Activated CD4-positive, alpha-beta T cell treated with anti-CD3 and anti-CD28 coated beads, Interleukin-2, amount 10 ng/mL, durations not matched to agents 24 days and 14 days (primary cell): Measurements from ENCODE around the gene UST. TPM values are rescaled to one million over a fixed set of nuclear protein-coding genes. Genes with fewer than 3 reads are reported as not detected.
A peak's percentile ranks its signal among the peaks of the same experiment; 100 is the strongest.
"Not testable (repeated sequence)": the region's sequence is repeated elsewhere in the genome, so short reads cannot be mapped to it uniquely, and the experiment has no call there.

Source experiments
- DNase-seq: peaks from one replicate; pipeline ENCODE4 v3.0.0; 2022
- H3K27ac Mint-ChIP-seq: one replicate; pipeline ENCODE4 v1.8.0; 2022; ENCODE audit warnings: mild to moderate bottlenecking, mixed read lengths
- H3K27me3 Mint-ChIP-seq: one replicate; pipeline ENCODE4 v1.8.0; 2022; ENCODE audit warnings: mixed read lengths
- H3K36me3 Mint-ChIP-seq: one replicate; pipeline ENCODE4 v1.8.0; 2022; ENCODE audit warnings: low read depth, mild to moderate bottlenecking, mixed read lengths
- H3K4me1 Mint-ChIP-seq: one replicate; pipeline ENCODE4 v1.8.0; 2021; ENCODE audit warnings: mixed read lengths
- H3K4me3 Mint-ChIP-seq: one replicate; pipeline ENCODE4 v1.8.0; 2022; ENCODE audit warnings: mild to moderate bottlenecking, moderate library complexity, mixed read lengths
- H3K9me3 Mint-ChIP-seq: one replicate; pipeline ENCODE4 v1.8.0; 2021; ENCODE audit warnings: mixed read lengths
- intact Hi-C: fragments of 100-400 bp; cut with micrococcal nuclease; formaldehyde crosslinking; loops from one replicate; pipeline ENCODE4 v1.15.1; 2023
- total RNA-seq: library from RNA; stranded (reverse); gene quantifications from 2 replicates; pipeline ENCODE4 v1.2.3, GENCODE V29; 2022

The UST gene
- total RNA-seq, 1 donor from 2014 or later, result 0.70 TPM

GRCh38 chr6:148967011-148967520 is 220.2 kb downstream of the UST start:
- no peak overlapping the region for H3K4me3 Mint-ChIP-seq

GRCh38 chr6:148967541-148967956 is 220.7 kb downstream of the UST start:
- Mint-ChIP-seq H3K4me3 (no peak overlapping the region), H3K27ac (no peak overlapping the region), H3K27me3 (peaks cover 25% of the 10 kb centered on the region), H3K4me1 (no peaks in the 10 kb centered on the region), H3K36me3 (no peaks in the 10 kb centered on the region), H3K9me3 (no peaks in the 10 kb centered on the region)
- DNase-seq, result no peak
- intact Hi-C loops, result no loop called here

More at GRCh38 chr6:148967011-148967520, 220.2 kb downstream of the UST start:
- intact Hi-C loops, result no loop called here
- H3K27ac Mint-ChIP-seq, result no peak overlapping the region
- H3K36me3 Mint-ChIP-seq, result no peaks in the 10 kb centered on the region
- peaks cover 23% of the 10 kb centered on the region for H3K27me3 Mint-ChIP-seq
- H3K4me1 Mint-ChIP-seq, result no peaks in the 10 kb centered on the region
- DNase-seq, result no peak
- no peaks in the 10 kb centered on the region for H3K9me3 Mint-ChIP-seq

GRCh38 chr6:148968771-148969602 is 222.2 kb downstream of the UST start:
- Mint-ChIP-seq H3K4me3 (no peak overlapping the region), H3K27me3 (peaks cover 31% of the 10 kb centered on the region), H3K9me3 (no peaks in the 10 kb centered on the region), H3K27ac (no peak overlapping the region), H3K4me1 (no peaks in the 10 kb centered on the region), H3K36me3 (no peaks in the 10 kb centered on the region)
- intact Hi-C loops, result no loop called here
- no peak for DNase-seq

GRCh38 chr6:148969603-148970061 is 222.8 kb downstream of the UST start:
- H3K36me3 Mint-ChIP-seq, result no peaks in the 10 kb centered on the region
- H3K27me3 Mint-ChIP-seq, result peaks cover 34% of the 10 kb centered on the region
- intact Hi-C loops, result no loop called here
- H3K4me1 Mint-ChIP-seq, result no peaks in the 10 kb centered on the region
- no peak overlapping the region for H3K4me3 Mint-ChIP-seq
- DNase-seq, result no peak
- no peaks in the 10 kb centered on the region for H3K9me3 Mint-ChIP-seq
- H3K27ac Mint-ChIP-seq, result no peak overlapping the region

GRCh38 chr6:148971031-148971927 is 224.4 kb downstream of the UST start:
- no peaks in the 10 kb centered on the region for H3K9me3 Mint-ChIP-seq
- H3K27ac Mint-ChIP-seq, result no peak overlapping the region
- DNase-seq, result no peak
- H3K27me3 Mint-ChIP-seq, result peaks cover 42% of the 10 kb centered on the region
- intact Hi-C loops, result no loop called here
- H3K4me1 Mint-ChIP-seq, result no peaks in the 10 kb centered on the region
- no peaks in the 10 kb centered on the region for H3K36me3 Mint-ChIP-seq
- H3K4me3 Mint-ChIP-seq, result no peak overlapping the region

- no peak overlapping the region for H3K27ac Mint-ChIP-seq
- H3K4me3 Mint-ChIP-seq, result no peak overlapping the region
- H3K4me1 Mint-ChIP-seq, result no peaks in the 10 kb centered on the region
- intact Hi-C loops, result no loop called here
- H3K27me3 Mint-ChIP-seq, result peaks cover 44% of the 10 kb centered on the region
- H3K36me3 Mint-ChIP-seq, result no peaks in the 10 kb centered on the region
- no peaks in the 10 kb centered on the region for H3K9me3 Mint-ChIP-seq
- peak; percentile 77 for DNase-seq
Measured at GRCh38 chr6:148972481-148972880, 225.7 kb downstream of the UST start.

GRCh38 chr6:148973538-148974208 is 226.8 kb downstream of the UST start:
- H3K27me3 Mint-ChIP-seq, result peaks cover 44% of the 10 kb centered on the region
- H3K36me3 Mint-ChIP-seq, result no peaks in the 10 kb centered on the region
- H3K4me3 Mint-ChIP-seq, result no peak overlapping the region
- DNase-seq, result no peak
- H3K27ac Mint-ChIP-seq, result no peak overlapping the region
- intact Hi-C loops, result no loop called here
- no peaks in the 10 kb centered on the region for H3K4me1 Mint-ChIP-seq
- no peaks in the 10 kb centered on the region for H3K9me3 Mint-ChIP-seq

GRCh38 chr6:148974351-148974750 is 227.5 kb downstream of the UST start:
- Mint-ChIP-seq H3K36me3 (no peaks in the 10 kb centered on the region), H3K9me3 (no peaks in the 10 kb centered on the region), H3K27ac (no peak overlapping the region), H3K4me1 (no peaks in the 10 kb centered on the region), H3K27me3 (peaks cover 42% of the 10 kb centered on the region), H3K4me3 (no peak overlapping the region)
- intact Hi-C loops, result no loop called here
- no peak for DNase-seq

GRCh38 chr6:148978298-148978697 is 231.5 kb downstream of the UST start:
- not testable (repeated sequence) for H3K36me3 Mint-ChIP-seq, H3K27ac Mint-ChIP-seq, H3K4me1 Mint-ChIP-seq

GRCh38 chr6:148979014-148979901 is 232.4 kb downstream of the UST start:
- H3K27me3 Mint-ChIP-seq, result peaks cover 23% of the 10 kb centered on the region
- no peak overlapping the region for H3K4me3 Mint-ChIP-seq
- H3K27ac Mint-ChIP-seq, result no peak overlapping the region
- intact Hi-C loops, result no loop called here
- H3K36me3 Mint-ChIP-seq, result no peaks in the 10 kb centered on the region
- no peaks in the 10 kb centered on the region for H3K4me1 Mint-ChIP-seq
- no peaks in the 10 kb centered on the region for H3K9me3 Mint-ChIP-seq
- DNase-seq, result no peak

More at GRCh38 chr6:148978298-148978697, 231.5 kb downstream of the UST start:
- H3K27me3 Mint-ChIP-seq, result peaks cover 30% of the 10 kb centered on the region
- H3K9me3 Mint-ChIP-seq, intact Hi-C loops, H3K4me3 Mint-ChIP-seq, DNase-seq: not testable (repeated sequence)

- Mint-ChIP-seq H3K4me1 (no peaks in the 10 kb centered on the region), H3K27ac (no peak overlapping the region), H3K4me3 (no peak overlapping the region), H3K36me3 (no peaks in the 10 kb centered on the region), H3K27me3 (peaks cover 24% of the 10 kb centered on the region), H3K9me3 (no peaks in the 10 kb centered on the region)
- DNase-seq, result no peak
- intact Hi-C loops, result no loop called here
Measured at GRCh38 chr6:148980234-148980633, 233.4 kb downstream of the UST start.

- no peak overlapping the region for H3K4me3 Mint-ChIP-seq
- H3K27ac Mint-ChIP-seq, result no peak overlapping the region
- H3K27me3 Mint-ChIP-seq, result peaks cover 26% of the 10 kb centered on the region
- intact Hi-C loops, result no loop called here
- H3K4me1 Mint-ChIP-seq, result no peaks in the 10 kb centered on the region
- H3K9me3 Mint-ChIP-seq, result no peaks in the 10 kb centered on the region
- H3K36me3 Mint-ChIP-seq, result no peaks in the 10 kb centered on the region
- no peak for DNase-seq
Measured at GRCh38 chr6:148981515-148981914, 234.7 kb downstream of the UST start.
